PC-9 (cell line): ENCODE data around the gene ASB15.

ENCODE experiments used
- CTCF ChIP-seq: fragments of 200-600 bp; sonication (generic); conservative IDR thresholded peaks from 2 replicates; pipeline ENCODE4 v1.6.1; 2017; ENCODE audit warnings: mixed run types, antibody characterized with exemption, mild to moderate bottlenecking, moderate library complexity
- EZH2 ChIP-seq: fragments of 200-600 bp; sonication (generic); IDR thresholded peaks from 2 replicates; pipeline ENCODE4 v1.8.0; 2017; ENCODE audit warnings: antibody characterized with exemption, low read depth

DNA sequence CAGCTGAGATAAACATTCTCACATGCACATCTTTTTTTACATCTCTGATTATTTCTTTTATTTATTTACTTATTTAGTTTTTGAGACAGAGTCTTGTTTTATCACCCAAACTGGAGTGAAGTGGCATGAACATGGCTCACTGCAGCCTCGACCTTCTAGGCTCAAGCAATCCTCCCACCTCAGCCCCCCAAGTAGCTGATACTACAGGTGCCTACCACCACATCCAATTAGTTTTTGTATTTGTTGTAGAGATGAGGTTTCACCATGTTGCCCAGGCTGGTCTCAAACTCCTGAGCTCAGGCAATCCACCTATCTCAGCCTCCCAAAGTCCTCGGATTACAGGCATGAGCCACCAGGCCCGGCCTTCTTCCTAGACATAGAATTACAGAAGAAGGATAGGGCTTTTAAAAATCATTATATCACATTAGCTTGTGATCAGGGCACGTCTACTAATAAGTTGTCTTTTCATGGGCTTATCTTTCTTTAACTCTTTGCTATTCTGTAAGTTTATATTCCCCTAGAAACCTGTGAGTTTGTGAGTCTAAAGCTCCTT is 5.9 kb downstream of the ASB15 start:
- TF ChIP-seq EZH2 (no peak), CTCF (no peak)
